SK-N-SH (cell line): Measurements from ENCODE around the gene CUL7. TPM values are rescaled to one million over a fixed set of nuclear protein-coding genes. Genes with fewer than 3 reads are reported as not detected.

Source experiments
- CTCF ChIA-PET: fragments of 300-600, 350-600 bp; formaldehyde crosslinking; extraction: SDS; loops from one replicate; lab custom pipeline; 2021; lab: Yijun Ruan, JAX
- POLR2A ChIA-PET: fragments of 350-600 bp; sonication (Branson Sonifier 250); formaldehyde crosslinking; extraction: SDS; loops from one replicate; lab custom pipeline; 2020; ENCODE audit warnings: antibody characterized with exemption, inconsistent platforms; lab: Yijun Ruan, JAX
- DNase-seq: peaks from one replicate; pipeline ENCODE4 v3.0.0; 2012
- H2AFZ ChIP-seq: fragments of 200-600 bp; sonication (generic); 2 replicates; pipeline ENCODE4 v1.8.1; 2016; ENCODE audit warnings: antibody characterized with exemption, mild to moderate bottlenecking, low read depth
- H3F3A ChIP-seq: fragments of 200-600 bp; sonication (generic); replicated peaks from 2 replicates; pipeline ENCODE3; 2016; ENCODE audit warnings: antibody characterized with exemption, mild to moderate bottlenecking; ENCODE audit not compliant: insufficient read depth
- H3K27ac ChIP-seq, 2 experiments: fragments of 200-500 bp in 1 of 2; fragments of 200-600 bp in 1 of 2; sonication (Bioruptor generic) in 1 of 2; sonication (generic), shearing (Covaris generic) in 1 of 2; 2 replicates each; pipeline versions ENCODE4 v1.5.1 to v1.6.1; 2014 to 2016; ENCODE audit warnings: low read depth in 2 of 2, inconsistent platforms in 1 of 2, low read length in 1 of 2, mild to moderate bottlenecking in 1 of 2, mixed read lengths in 1 of 2
- H3K27me3 ChIP-seq: fragments of 200-600 bp; sonication (generic), shearing (Covaris generic); 2 replicates; pipeline ENCODE4 v1.6.1; 2016; ENCODE audit warnings: mixed run types; ENCODE audit not compliant: insufficient read depth
- H3K36me3 ChIP-seq, 2 experiments: fragments of 200-500 bp in 1 of 2; fragments of 200-600 bp in 1 of 2; sonication (Bioruptor generic) in 1 of 2; sonication (generic) in 1 of 2; replicated peaks in 1 of 2; 2 replicates each; pipeline versions ENCODE3 to v1.5.1; 2014 to 2016; ENCODE audit warnings: low read length in 1 of 2, mild to moderate bottlenecking in 1 of 2; ENCODE audit not compliant: insufficient read depth in 2 of 2, control insufficient read depth in 1 of 2
- H3K4me1 ChIP-seq, 2 experiments: fragments of 200-500 bp in 1 of 2; fragments of 200-600 bp in 1 of 2; sonication (Bioruptor generic) in 1 of 2; sonication (generic), shearing (Covaris generic) in 1 of 2; 2 replicates each; pipeline versions ENCODE4 v1.5.1 to v1.6.1; 2014 to 2016; ENCODE audit warnings: low read depth in 1 of 2, low read length in 1 of 2, mixed run types in 1 of 2; ENCODE audit not compliant: insufficient read depth in 2 of 2, control insufficient read depth in 1 of 2
- H3K4me2 ChIP-seq: fragments of 200-600 bp; sonication (generic), shearing (Covaris generic); 2 replicates; pipeline ENCODE4 v1.6.1; 2017; ENCODE audit warnings: mixed run types
- H3K4me3 ChIP-seq, 2 experiments: fragments of 200-500 bp in 1 of 2; fragments of 200-600 bp in 1 of 2; sonication (Bioruptor generic) in 1 of 2; sonication (generic), shearing (Covaris generic) in 1 of 2; 2 replicates each; pipeline versions ENCODE4 v1.5.1 to v1.8.1; 2014 to 2016; ENCODE audit warnings: low read depth in 2 of 2, inconsistent platforms in 1 of 2, low read length in 1 of 2, mild to moderate bottlenecking in 1 of 2, mixed read lengths in 1 of 2, moderate library complexity in 1 of 2
- H3K79me2 ChIP-seq: fragments of 200-600 bp; sonication (generic); 2 replicates; pipeline ENCODE4 v1.8.1; 2017; ENCODE audit warnings: mild to moderate bottlenecking; ENCODE audit not compliant: insufficient read depth
- H3K9ac ChIP-seq: fragments of 200-600 bp; sonication (generic); 2 replicates; pipeline ENCODE4 v1.6.1; 2017; ENCODE audit warnings: mixed run types
- H3K9me2 ChIP-seq: fragments of 200-600 bp; sonication (generic); 2 replicates; pipeline ENCODE4 v1.6.1; 2017; ENCODE audit warnings: mixed run types
- H3K9me3 ChIP-seq: fragments of 200-600 bp; sonication (generic); 2 replicates; pipeline ENCODE4 v1.6.1; 2017; ENCODE audit warnings: mixed run types, mild to moderate bottlenecking, moderate library complexity
- H4K20me1 ChIP-seq: fragments of 200-600 bp; sonication (generic); 2 replicates; pipeline ENCODE4 v1.6.1; 2017; ENCODE audit warnings: mild to moderate bottlenecking, mixed run types; ENCODE audit not compliant: insufficient read depth
- EZH2phosphoT487 ChIP-seq: fragments of 200-600 bp; sonication (generic); IDR thresholded peaks from 2 replicates; pipeline ENCODE4 v1.6.1; 2017; ENCODE audit warnings: low read depth, mixed run types, mild to moderate bottlenecking, antibody characterized with exemption, moderate library complexity, borderline replicate concordance
- FOXM1 ChIP-seq: IDR thresholded peaks from 2 replicates; pipeline ENCODE4 v1.4.0; 2012; ENCODE audit warnings: low read depth, mild to moderate bottlenecking
- GABPA ChIP-seq: IDR thresholded peaks from 2 replicates; pipeline ENCODE4 v1.4.0; 2012; ENCODE audit warnings: low read depth, mild to moderate bottlenecking
- JUND ChIP-seq: IDR thresholded peaks from 2 replicates; pipeline ENCODE4 v1.4.0; 2012
- MXI1 ChIP-seq: IDR thresholded peaks from 2 replicates; pipeline ENCODE4 v1.6.1; 2012; ENCODE audit warnings: mild to moderate bottlenecking, low read depth, low read length, improper control_type of control experiment
- NFIC ChIP-seq: IDR thresholded peaks from 2 replicates; pipeline ENCODE4 v1.4.0; 2012; ENCODE audit warnings: borderline replicate concordance
- POLR2AphosphoS5 ChIP-seq: IDR thresholded peaks from 2 replicates; pipeline ENCODE4 v1.6.1; 2012; ENCODE audit warnings: low read depth, low read length
- RCOR1 ChIP-seq: fragments of 150-350 bp; IDR thresholded peaks from 2 replicates; pipeline ENCODE4 v1.6.1; 2017; ENCODE audit warnings: antibody characterized with exemption, low read length
- REST ChIP-seq: IDR thresholded peaks from 2 replicates; pipeline ENCODE4 v1.6.1; 2012; ENCODE audit warnings: mild to moderate bottlenecking, low read depth, low read length, moderate library complexity
- RFX5 ChIP-seq: IDR thresholded peaks from 2 replicates; pipeline ENCODE4 v1.6.1; 2012; ENCODE audit warnings: mild to moderate bottlenecking, improper control_type of control experiment, low read length
- RXRA ChIP-seq: IDR thresholded peaks from 2 replicates; pipeline ENCODE4 v1.4.0; 2012; ENCODE audit warnings: low read depth, mild to moderate bottlenecking, borderline replicate concordance
- SIN3A ChIP-seq: IDR thresholded peaks from 2 replicates; pipeline ENCODE4 v1.6.1; 2012; ENCODE audit warnings: low read depth, mild to moderate bottlenecking, low read length, moderate library complexity, borderline replicate concordance
- SMC3 ChIP-seq: IDR thresholded peaks from 2 replicates; pipeline ENCODE4 v1.6.1; 2012; ENCODE audit warnings: low read depth, low read length, improper control_type of control experiment
- TCF12 ChIP-seq: IDR thresholded peaks from 2 replicates; pipeline ENCODE4 v1.4.0; 2012
- YY1 ChIP-seq: IDR thresholded peaks from 2 replicates; pipeline ENCODE4 v1.4.0; 2012; ENCODE audit warnings: low read depth, mild to moderate bottlenecking
- WGBS: methylation state at CpG from one replicate; pipeline ENCODE4 v1.1.6; 2017; ENCODE audit warnings: low lambda C conversion rate; 5-methylcytosine and 5-hydroxymethylcytosine counted together
- polyA plus RNA-seq, 3 experiments: library from polyadenylated mRNA; depleted of rRNA; stranded (reverse); fragments of >200 nt; gene quantifications; 2 replicates each; pipeline ENCODE4 v1.2.3, GENCODE V29; 2012
- TF ChIP-seq, protein P1 (sequence below): IDR thresholded peaks from 2 replicates; pipeline ENCODE4 v1.4.0; 2012; ENCODE audit warnings: low read depth, borderline replicate concordance
- TF ChIP-seq, protein P2 (sequence below): IDR thresholded peaks from 2 replicates; pipeline ENCODE4 v1.4.0; 2012; ENCODE audit warnings: low read depth
- TF ChIP-seq, protein P3 (sequence below): fragments of 150-350 bp; IDR thresholded peaks from 2 replicates; pipeline ENCODE4 v1.6.1; 2017; ENCODE audit warnings: antibody characterized with exemption, low read length, low read depth, borderline replicate concordance

Gene CUL7
- polyA plus RNA-seq, 1 of the 3 experiments (the other 2 are of a cell fraction): 46.9 TPM

GRCh38 chr6:43033496-43034189, 20.0 kb downstream of the CUL7 start:
- ChIA-PET CTCF (interaction anchor here (0.6 to 1.0 kb wide), 2 partner anchors 11 to 110 kb away, joined by 3 read pairs; no protein-coding TSS in a partner anchor), POLR2A (interaction anchor here (0.8 to 1.5 kb wide), 3 partner anchors 13 to 21 kb away, joined by 3 to 5 read pairs (median 4); partner anchors contain the start of gene CUL7)
- TF ChIP-seq REST: no peak
- no peaks in the 10 kb centered on the region for H3K79me2 ChIP-seq
- no peak overlapping the region for H3K9ac ChIP-seq
- H3F3A ChIP-seq: peaks cover 29% of the 10 kb centered on the region
- DNase-seq: no peak
- no peak overlapping the region for H3K27ac ChIP-seq
- no peak overlapping the region for H3K4me2 ChIP-seq
- no peaks in the 10 kb centered on the region for H4K20me1 ChIP-seq
- H3K9me2 ChIP-seq: no peaks in the 10 kb centered on the region
- no peaks in the 10 kb centered on the region for H3K9me3 ChIP-seq
- no peaks in the 10 kb centered on the region for H3K4me1 ChIP-seq
- 97% methylated on average over 2 of the region's 2 CpGs for WGBS
- H3K36me3 ChIP-seq: peaks cover 41 to 45% of the 10 kb centered on the region in 2 experiments
- H2AFZ ChIP-seq: no peak overlapping the region
- H3K4me3 ChIP-seq: no peak overlapping the region
- H3K27me3 ChIP-seq: no peaks in the 10 kb centered on the region

DNA sequence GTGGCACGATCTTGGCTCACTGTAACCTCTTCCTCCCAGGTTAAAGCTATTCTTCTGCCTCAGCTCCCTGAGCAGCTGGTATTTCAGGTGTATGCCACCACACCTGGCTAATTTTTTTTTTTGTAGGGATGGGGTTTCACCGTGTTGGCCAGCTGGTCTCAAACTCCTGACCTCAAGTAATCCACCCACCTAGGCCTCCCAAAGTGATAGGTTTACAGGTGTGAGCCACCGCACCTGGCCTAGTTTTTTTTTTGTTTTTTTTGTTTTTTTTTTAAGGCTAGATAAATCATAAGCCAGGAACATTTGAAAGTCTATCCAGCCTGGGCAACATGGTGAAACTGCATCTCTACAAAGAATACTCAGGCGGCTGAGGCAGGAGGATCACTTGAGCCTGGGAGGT, 21.3 kb downstream of the CUL7 start:
- no peaks in the 10 kb centered on the region for H3K4me1 ChIP-seq
- TF ChIP-seq, protein P1, sequence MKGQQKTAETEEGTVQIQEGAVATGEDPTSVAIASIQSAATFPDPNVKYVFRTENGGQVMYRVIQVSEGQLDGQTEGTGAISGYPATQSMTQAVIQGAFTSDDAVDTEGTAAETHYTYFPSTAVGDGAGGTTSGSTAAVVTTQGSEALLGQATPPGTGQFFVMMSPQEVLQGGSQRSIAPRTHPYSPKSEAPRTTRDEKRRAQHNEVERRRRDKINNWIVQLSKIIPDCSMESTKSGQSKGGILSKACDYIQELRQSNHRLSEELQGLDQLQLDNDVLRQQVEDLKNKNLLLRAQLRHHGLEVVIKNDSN: no peak
- no peak for TF ChIP-seq NFIC
- no peak for TF ChIP-seq GABPA
- TF ChIP-seq MXI1: no peak
- no peak for TF ChIP-seq SMC3
- TF ChIP-seq REST: no peak
- no peak for TF ChIP-seq RXRA
- TF ChIP-seq SIN3A: no peak
- no peak for TF ChIP-seq EZH2phosphoT487
- TF ChIP-seq, protein P2, sequence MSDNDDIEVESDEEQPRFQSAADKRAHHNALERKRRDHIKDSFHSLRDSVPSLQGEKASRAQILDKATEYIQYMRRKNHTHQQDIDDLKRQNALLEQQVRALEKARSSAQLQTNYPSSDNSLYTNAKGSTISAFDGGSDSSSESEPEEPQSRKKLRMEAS: no peak
- TF ChIP-seq TCF12: no peak
- no peak for TF ChIP-seq RFX5
- no peak for TF ChIP-seq FOXM1
- no peak for TF ChIP-seq YY1
- TF ChIP-seq JUND: no peak
- TF ChIP-seq, protein P3, sequence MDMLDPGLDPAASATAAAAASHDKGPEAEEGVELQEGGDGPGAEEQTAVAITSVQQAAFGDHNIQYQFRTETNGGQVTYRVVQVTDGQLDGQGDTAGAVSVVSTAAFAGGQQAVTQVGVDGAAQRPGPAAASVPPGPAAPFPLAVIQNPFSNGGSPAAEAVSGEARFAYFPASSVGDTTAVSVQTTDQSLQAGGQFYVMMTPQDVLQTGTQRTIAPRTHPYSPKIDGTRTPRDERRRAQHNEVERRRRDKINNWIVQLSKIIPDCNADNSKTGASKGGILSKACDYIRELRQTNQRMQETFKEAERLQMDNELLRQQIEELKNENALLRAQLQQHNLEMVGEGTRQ: no peak
- no peak for TF ChIP-seq RCOR1
- no peak for TF ChIP-seq POLR2AphosphoS5

More for the DNA sequence above, 21.3 kb downstream of the CUL7 start:
- no peak for DNase-seq
- Histone ChIP-seq H3F3A (peaks cover 35% of the 10 kb centered on the region), H3K9me2 (no peaks in the 10 kb centered on the region), H3K4me3 (no peak overlapping the region), H3K9ac (no peak overlapping the region), H3K27me3 (no peaks in the 10 kb centered on the region), H4K20me1 (no peaks in the 10 kb centered on the region), H3K4me2 (no peak overlapping the region), H3K9me3 (no peaks in the 10 kb centered on the region), H3K27ac (no peak overlapping the region), H3K36me3 (peaks cover 29 to 55% of the 10 kb centered on the region in 2 experiments), H2AFZ (no peak overlapping the region), H3K79me2 (no peaks in the 10 kb centered on the region)
- ChIA-PET POLR2A (interaction anchor here (0.6 to 1.3 kb wide), 3 partner anchors 11 to 359 kb away, joined by 3 to 5 read pairs (median 4); partner anchors contain the start of gene RRP36), CTCF (interaction anchor here (1.3 to 2.2 kb wide), 2 partner anchors 97 to 131 kb away, joined by 3 to 6 read pairs; no protein-coding TSS in a partner anchor)
- WGBS: 88% methylated on average over 4 of the region's 4 CpGs
